ENCODE results near the gene ENTPD2.

GRCh38 chr9:137076636-137077009 lies 22.8 kb upstream of the ENTPD2 start:
- TF ChIP-seq CTCF (IDR thresholded peaks at IDR 0.05; ENCODE audit: low read depth, low read length, missing input control) (no peak), MAX (IDR thresholded peaks at IDR 0.05) (no peak), RAD21 (IDR thresholded peaks at IDR 0.05) (no peak), ATF3 (IDR thresholded peaks at IDR 0.05) (no peak), REST (IDR thresholded peaks at IDR 0.05) (no peak), GABPA (IDR thresholded peaks at IDR 0.05 in 1 of 2, conservative IDR thresholded peaks at IDR 0.05 in 1 of 2) (no peak)
